Subcutaneous adipose tissue (tissue), 4 donors: ENCODE measurements around the gene RPUSD4. TPM values are rescaled to one million over a fixed set of nuclear protein-coding genes. Genes with fewer than 3 reads are reported as not detected.

Source experiments
- total RNA-seq, 4 donors: library from RNA; depleted of rRNA; stranded (reverse); fragments of >200 nt; gene quantifications; one replicate each; pipeline ENCODE4 v1.1.0, GENCODE V29; 2016
- TF ChIP-seq, protein P1 (sequence below): fragments of 450-650 bp; IDR thresholded peaks from one replicate; pipeline ENCODE4 v1.5.1; 2016; ENCODE audit warnings: low read depth, mild to moderate bottlenecking, control low read depth, antibody characterized with exemption, moderate library complexity

Gene RPUSD4
- total RNA-seq, 4 donors from 2014 or later: 13.7 to 35.4 (median 26.7) TPM

DNA sequence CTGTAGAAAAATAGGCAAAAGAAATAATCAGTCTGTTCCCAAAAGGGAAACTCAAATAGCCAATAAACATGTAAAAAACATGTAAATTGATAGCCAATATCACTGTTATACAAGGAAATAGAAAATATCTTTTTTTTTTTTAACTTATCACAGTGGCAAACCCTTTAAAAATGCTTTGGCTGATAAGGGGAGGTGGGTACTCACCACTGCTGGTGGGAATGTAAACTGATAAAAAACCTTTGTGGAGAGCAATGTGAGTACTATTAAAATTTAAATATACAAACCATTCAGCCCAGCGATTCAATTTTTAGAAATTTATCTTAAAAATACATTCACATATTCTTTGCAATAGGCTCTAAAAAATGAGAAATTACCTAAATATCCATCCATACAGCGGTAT, 3.6 kb downstream of the RPUSD4 start:
- TF ChIP-seq, protein P1, sequence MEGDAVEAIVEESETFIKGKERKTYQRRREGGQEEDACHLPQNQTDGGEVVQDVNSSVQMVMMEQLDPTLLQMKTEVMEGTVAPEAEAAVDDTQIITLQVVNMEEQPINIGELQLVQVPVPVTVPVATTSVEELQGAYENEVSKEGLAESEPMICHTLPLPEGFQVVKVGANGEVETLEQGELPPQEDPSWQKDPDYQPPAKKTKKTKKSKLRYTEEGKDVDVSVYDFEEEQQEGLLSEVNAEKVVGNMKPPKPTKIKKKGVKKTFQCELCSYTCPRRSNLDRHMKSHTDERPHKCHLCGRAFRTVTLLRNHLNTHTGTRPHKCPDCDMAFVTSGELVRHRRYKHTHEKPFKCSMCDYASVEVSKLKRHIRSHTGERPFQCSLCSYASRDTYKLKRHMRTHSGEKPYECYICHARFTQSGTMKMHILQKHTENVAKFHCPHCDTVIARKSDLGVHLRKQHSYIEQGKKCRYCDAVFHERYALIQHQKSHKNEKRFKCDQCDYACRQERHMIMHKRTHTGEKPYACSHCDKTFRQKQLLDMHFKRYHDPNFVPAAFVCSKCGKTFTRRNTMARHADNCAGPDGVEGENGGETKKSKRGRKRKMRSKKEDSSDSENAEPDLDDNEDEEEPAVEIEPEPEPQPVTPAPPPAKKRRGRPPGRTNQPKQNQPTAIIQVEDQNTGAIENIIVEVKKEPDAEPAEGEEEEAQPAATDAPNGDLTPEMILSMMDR: no peak

DNA sequence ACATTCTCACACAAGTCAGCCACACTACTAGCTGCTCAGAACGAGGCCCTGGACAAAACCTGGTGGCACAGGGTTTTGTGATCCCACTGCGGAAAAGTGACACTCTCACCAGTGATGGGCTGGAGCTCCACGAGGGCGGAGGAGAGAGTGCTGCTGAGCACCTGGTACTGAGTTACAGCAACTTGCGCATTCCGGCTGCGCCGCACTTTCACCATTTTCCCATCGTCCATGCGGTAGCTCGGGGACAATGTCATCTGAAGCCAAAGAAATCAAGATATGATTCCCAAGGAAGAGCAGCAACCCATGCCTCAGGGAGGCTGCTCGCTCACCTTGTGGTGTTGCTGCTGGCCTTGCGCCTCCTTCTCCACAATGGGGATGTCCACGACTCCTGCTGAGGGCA, 6.1 kb downstream of the RPUSD4 start:
- TF ChIP-seq, protein P1: no peak

DNA sequence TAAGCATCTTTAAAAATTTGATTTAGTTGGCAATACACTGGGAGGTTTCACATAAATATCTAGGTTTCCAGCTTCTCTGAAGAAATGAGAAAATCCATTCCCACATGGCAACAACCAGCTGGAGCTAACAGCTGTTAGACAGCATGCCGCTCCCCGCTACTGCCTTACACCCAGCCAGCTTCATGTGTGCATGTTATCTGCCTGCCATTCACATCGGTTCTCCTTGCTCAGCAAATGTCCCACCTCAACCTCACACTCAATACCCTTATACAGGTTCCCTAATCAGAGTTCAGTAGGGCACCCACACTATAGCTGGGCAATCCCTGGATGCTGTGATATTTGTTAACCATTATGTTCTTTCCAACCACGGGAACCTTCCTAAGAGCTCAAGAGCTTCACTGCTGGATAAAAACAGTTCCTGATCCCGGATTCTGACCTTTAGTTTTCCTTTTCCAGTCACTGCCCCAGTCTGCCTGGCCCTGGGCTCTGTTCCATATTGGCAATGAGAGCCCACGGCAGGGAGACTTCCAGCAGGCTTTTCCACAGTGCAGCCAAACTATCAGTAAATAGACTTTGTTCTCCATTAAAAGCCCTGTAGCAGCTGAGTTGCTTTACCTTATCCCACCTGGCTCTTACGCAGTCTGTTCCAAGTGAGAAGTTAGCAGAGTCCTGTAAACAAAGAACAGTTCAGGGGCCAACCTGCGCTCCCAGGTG, 8.6 kb downstream of the RPUSD4 start:
- TF ChIP-seq, protein P1: no peak

DNA sequence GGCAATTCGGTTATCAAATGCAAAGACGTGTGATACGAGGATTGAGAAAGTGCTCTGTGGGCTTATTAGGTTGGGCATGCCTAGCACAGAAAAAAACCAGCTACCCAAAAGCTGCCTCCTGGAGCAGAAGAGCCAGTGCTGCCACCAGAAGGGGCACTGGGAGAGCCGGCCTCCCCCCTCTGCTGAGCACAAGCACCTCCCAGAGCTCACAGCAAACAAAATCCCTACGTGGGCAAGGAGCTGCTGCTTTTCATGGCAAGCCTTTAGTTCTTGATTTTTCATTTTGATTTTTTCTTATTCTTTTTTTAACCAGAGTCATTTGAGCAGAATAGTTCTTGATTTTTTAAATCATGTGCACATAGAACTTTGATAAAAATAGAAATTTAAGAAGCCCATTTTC, 12.8 kb downstream of the RPUSD4 start:
- TF ChIP-seq, protein P1: no peak

DNA sequence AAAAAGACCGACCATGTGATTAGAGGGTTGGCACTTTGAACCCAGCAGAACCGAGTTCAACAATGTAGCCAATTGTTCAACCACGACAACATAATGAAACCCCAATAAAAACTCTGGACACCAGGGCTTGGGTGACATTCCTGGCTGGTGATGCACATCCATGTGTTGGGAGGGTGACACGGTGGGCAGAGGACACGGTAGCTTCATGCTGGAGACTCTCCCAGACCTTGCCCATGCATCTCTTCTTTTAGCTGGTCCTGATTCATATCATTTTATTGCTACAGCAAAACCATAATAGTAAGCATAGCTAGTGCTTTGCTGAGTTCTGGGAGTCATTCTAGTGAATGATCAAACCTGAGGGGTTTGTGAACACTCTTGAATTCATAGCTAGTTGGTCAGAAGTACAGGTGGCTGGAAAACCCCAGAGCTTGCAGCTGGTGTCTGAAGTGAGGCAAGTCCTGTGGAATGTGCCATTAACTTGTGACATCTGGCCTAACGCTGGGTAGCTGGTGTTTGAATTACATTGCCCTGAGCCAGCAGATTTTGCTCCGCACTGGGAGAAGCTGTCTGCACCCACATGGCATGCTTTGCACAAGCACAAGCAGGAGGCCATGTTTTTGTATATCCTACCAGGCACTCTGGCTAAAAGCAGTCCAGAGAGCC, 14.0 kb downstream of the RPUSD4 start:
- TF ChIP-seq, protein P1: no peak

DNA sequence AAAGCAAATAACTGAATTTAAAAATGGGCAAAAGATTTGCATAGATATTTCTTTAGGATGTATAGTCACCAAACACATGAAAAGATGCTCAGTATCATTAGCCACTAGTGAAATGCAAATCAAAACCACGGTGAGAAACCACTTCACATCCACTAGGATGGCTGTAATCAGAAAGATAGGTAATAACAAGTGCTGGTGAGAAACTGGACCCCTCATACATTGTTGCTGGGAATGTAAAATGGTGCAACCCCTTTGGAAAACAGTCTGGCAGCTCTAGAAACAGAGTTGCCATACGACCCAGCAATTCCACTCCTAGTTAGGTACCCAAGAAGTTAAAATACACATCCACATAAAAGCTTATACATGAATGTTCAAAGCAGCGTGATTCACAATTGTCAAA, 16.3 kb downstream of the RPUSD4 start:
- TF ChIP-seq, protein P1: no peak

DNA sequence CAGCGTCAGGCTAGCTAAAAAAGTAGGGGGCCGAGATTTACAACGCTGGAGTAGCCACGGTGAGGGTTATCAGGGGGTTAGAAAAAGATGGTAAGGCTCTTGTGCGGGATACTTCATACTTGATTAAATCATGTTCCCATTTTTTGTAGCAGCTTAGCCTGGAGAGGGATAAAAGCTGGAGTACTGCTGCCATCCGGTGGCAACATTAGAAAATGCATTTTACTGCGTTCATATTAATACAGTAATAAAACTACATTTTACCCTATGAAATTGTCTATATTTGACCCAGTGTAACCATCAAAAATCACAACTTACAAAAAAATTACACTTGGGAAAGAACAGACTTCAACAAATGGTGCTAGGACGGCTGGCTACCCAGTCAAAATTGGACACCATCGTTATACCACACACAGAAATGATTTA, 17.3 kb downstream of the RPUSD4 start:
- TF ChIP-seq, protein P1: no peak
